B cell (primary cell): Measurements from ENCODE around the gene PI4KA.

Experiments used
- CTCF ChIP-seq: fragments of 200-600 bp; IDR thresholded peaks from one replicate; pipeline ENCODE4 v1.8.0; 2022; ENCODE audit warnings: antibody characterized with exemption, mild to moderate bottlenecking
- EZH2 ChIP-seq: IDR thresholded peaks from 2 replicates; pipeline ENCODE4 v1.6.1; 2012; ENCODE audit warnings: borderline replicate concordance, low read depth, mild to moderate bottlenecking, moderate library complexity, low read length; ENCODE audit not compliant: insufficient read depth, poor library complexity, severe bottlenecking

GRCh38 chr22:20785415-20785814 lies 73.2 kb downstream of the PI4KA start:
- TF ChIP-seq CTCF = no peak
- no peak for TF ChIP-seq EZH2
